K562 (cell line): ENCODE measurements around the gene MCCC1. TPM values are rescaled to one million over a fixed set of nuclear protein-coding genes. Genes with fewer than 3 reads are reported as not detected.

ENCODE experiments used
- ATAC-seq: fragments of 200-7000 bp; cut with Tn5 transposase; 3 replicates; pipeline ENCODE4 v1.9.1; 2020; ENCODE audit warnings: moderate library complexity
- BruUV-seq: library from RNA; stranded (reverse); fragments of 400-500 nt; replicated peaks from 2 replicates; lab custom pipeline; 2021; lab: Mats Ljungman, UMichigan
- CTCF ChIA-PET: fragments of 300-600 bp; formaldehyde crosslinking; extraction: SDS; loops from one replicate; lab custom pipeline; 2021; ENCODE audit warnings: low intra/inter-chr PET ratio; lab: Yijun Ruan, JAX
- POLR2A ChIA-PET: fragments of 300-600, 350-650 bp; sonication (Branson Sonifier 250); formaldehyde crosslinking; extraction: SDS; loops from one replicate; lab custom pipeline; 2021; ENCODE audit warnings: antibody characterized with exemption, inconsistent platforms; lab: Yijun Ruan, JAX
- DNase-seq, 4 experiments: peaks; one replicate each; pipeline versions ENCODE4 v3.0.0 to v3.0.0-alpha.2; 2011 to 2018; ENCODE audit warnings: low spot score in 3 of 4, mixed read lengths in 3 of 4; ENCODE audit errors: extremely low read depth in 1 of 4
- FAIRE-seq: peaks from 2 replicates; lab custom pipeline; 2011; peaks lifted over from hg19 to GRCh38; lab: Jason Lieb, UNC
- H2AFZ ChIP-seq: 2 replicates; pipeline ENCODE4 v1.6.0; 2011; ENCODE audit warnings: low read depth, low read length, control low read depth, inconsistent platforms
- H3K27ac ChIP-seq: fragments of 200-600 bp; 3 replicates; pipeline ENCODE4 v1.8.0; 2011; ENCODE audit warnings: low read depth, mild to moderate bottlenecking, control low read depth, inconsistent platforms, low read length, moderate library complexity, mixed read lengths; ENCODE audit errors: extremely low read depth
- H3K27me3 ChIP-seq, 2 experiments: fragments of 300-600 bp in 1 of 2; 2 replicates in 1 of 2; 3 replicates in 1 of 2; pipeline versions ENCODE4 v1.6.0 to v1.8.0; 2011; ENCODE audit warnings: inconsistent platforms in 2 of 2, low read length in 2 of 2, mild to moderate bottlenecking in 1 of 2, mixed read lengths in 1 of 2, moderate library complexity in 1 of 2; ENCODE audit not compliant: control insufficient read depth in 2 of 2, insufficient read depth in 2 of 2
- H3K36me3 ChIP-seq: fragments of 300-600 bp; 3 replicates; pipeline ENCODE4 v1.8.0; 2011; ENCODE audit warnings: mild to moderate bottlenecking, low read length, inconsistent platforms; ENCODE audit not compliant: control insufficient read depth, insufficient read depth
- H3K4me1 ChIP-seq, 2 experiments: fragments of 200-600 bp in 1 of 2; replicated peaks in 1 of 2; 2 replicates in 1 of 2; 3 replicates in 1 of 2; pipeline versions ENCODE4 v1.5.1 to v1.8.0; 2011; ENCODE audit warnings: inconsistent platforms in 2 of 2, low read length in 2 of 2, mild to moderate bottlenecking in 1 of 2, mixed read lengths in 1 of 2, moderate library complexity in 1 of 2; ENCODE audit not compliant: control insufficient read depth in 2 of 2, insufficient read depth in 2 of 2
- H3K4me2 ChIP-seq: 2 replicates; pipeline ENCODE4 v1.6.1; 2011; ENCODE audit warnings: low read length, control low read depth, inconsistent platforms, mixed read lengths; ENCODE audit not compliant: insufficient read depth
- H3K4me3 ChIP-seq: fragments of 200-600 bp; sonication (generic), shearing (Covaris generic); 2 replicates; pipeline ENCODE4 v1.5.1; 2016; ENCODE audit warnings: control low read depth, inconsistent platforms
- H3K79me2 ChIP-seq: fragments of 200-600 bp; 3 replicates; pipeline ENCODE4 v1.8.0; 2011; ENCODE audit warnings: low read length, inconsistent platforms; ENCODE audit not compliant: control insufficient read depth, insufficient read depth
- H3K9ac ChIP-seq, 2 experiments: 2 replicates each; pipeline versions ENCODE4 v1.6.0 to v1.6.1; 2011; ENCODE audit warnings: low read depth in 2 of 2, low read length in 2 of 2, control low read depth in 1 of 2, inconsistent platforms in 1 of 2, mild to moderate bottlenecking in 1 of 2, mixed read lengths in 1 of 2; ENCODE audit not compliant: insufficient read depth in 1 of 2
- H3K9me1 ChIP-seq: one replicate; pipeline ENCODE4 v1.6.0; 2011; ENCODE audit warnings: inconsistent platforms, mild to moderate bottlenecking, low read length, moderate library complexity; ENCODE audit not compliant: control insufficient read depth, insufficient read depth
- H3K9me3 ChIP-seq: replicated peaks from 2 replicates; pipeline ENCODE4 v1.5.1; 2011; ENCODE audit warnings: low read depth, low read length, inconsistent platforms; ENCODE audit not compliant: control insufficient read depth, insufficient read depth
- H4K20me1 ChIP-seq: replicated peaks from 2 replicates; pipeline ENCODE4 v1.6.1; 2011; ENCODE audit warnings: low read length, inconsistent platforms, mixed read lengths; ENCODE audit not compliant: control insufficient read depth, insufficient read depth
- ELF1 ChIP-seq: fragments of 200-800 bp; sonication (Bioruptor generic); IDR thresholded peaks from 2 replicates; pipeline ENCODE4 v1.6.1; 2016; ENCODE audit warnings: missing genetic modification characterization, missing compliant biosample characterization
- KAT8 ChIP-seq: fragments of 450-650 bp; IDR thresholded peaks from 2 replicates; pipeline ENCODE4 v1.6.1; 2016; ENCODE audit warnings: low read depth, mild to moderate bottlenecking
- MCM5 ChIP-seq: fragments of 450-650 bp; IDR thresholded peaks from 2 replicates; pipeline ENCODE4 v1.6.1; 2016; ENCODE audit warnings: low read depth
- NFYB ChIP-seq: IDR thresholded peaks from 2 replicates; pipeline ENCODE4 v1.6.1; 2011; ENCODE audit warnings: mild to moderate bottlenecking, moderate library complexity; ENCODE audit not compliant: insufficient read length; ENCODE audit errors: extremely low read depth
- ZNF134 ChIP-seq: fragments of 250-450 bp; sonication (Bioruptor Pico); conservative IDR thresholded peaks from 2 replicates; pipeline ENCODE4 v1.4.0; 2020
- ZNF24 ChIP-seq: fragments of 450-650 bp; IDR thresholded peaks from 2 replicates; pipeline ENCODE4 v1.6.1; 2016
- ZNF347 ChIP-seq: fragments of 450-650 bp; formaldehyde crosslinking; IDR thresholded peaks from 2 replicates; pipeline ENCODE4 v1.4.0; 2020; ENCODE audit warnings: low read depth, mild to moderate bottlenecking, moderate library complexity
- ZNF507 ChIP-seq: conservative IDR thresholded peaks from 2 replicates; pipeline ENCODE4 v1.6.1; 2017; ENCODE audit warnings: missing genetic modification characterization, missing compliant biosample characterization
- ZNF778 ChIP-seq: fragments of 450-650 bp; formaldehyde crosslinking; IDR thresholded peaks from 2 replicates; pipeline ENCODE4 v1.4.0; 2020; ENCODE audit warnings: mild to moderate bottlenecking, moderate library complexity
- ZNF780A ChIP-seq: fragments of 250-450 bp; sonication (Bioruptor Pico); IDR thresholded peaks from 2 replicates; pipeline ENCODE4 v1.5.0; 2021; ENCODE audit warnings: mild to moderate bottlenecking
- WGBS: fragments of 100-300 bp; shearing (Covaris generic); methylation state at CpG from one replicate; pipeline ENCODE4 v1.1.6; 2016; ENCODE audit warnings: low coverage, mixed read lengths; ENCODE audit not compliant: insufficient coverage; ENCODE audit errors: missing lambda C conversion rate; 5-methylcytosine and 5-hydroxymethylcytosine counted together
- in situ Hi-C: fragments of 300-500 bp; cut with MboI; formaldehyde crosslinking; loops from 4 replicates; pipeline ENCODE4 v1.15.0; 2018; ENCODE audit warnings: inconsistent platforms, mixed read lengths
- intact Hi-C: fragments of 100-400 bp; cut with micrococcal nuclease; formaldehyde crosslinking; loops from 2 replicates; pipeline ENCODE4 v1.14.2; 2022
- polyA plus RNA-seq, 8 experiments: library from polyadenylated mRNA; depleted of rRNA in 4 of 8; stranded (reverse) in 5 of 8; unstranded in 3 of 8; fragments of >200 nt; fragmentation: Nextera tagmentation in 2 of 8; fragmentation: Illumina TruSeq in 1 of 8; extraction: Ambion mirVana in 2 of 8; extraction: Trizol in 1 of 8; gene quantifications; 2 replicates each; pipeline versions ENCODE4 v1.2.1 to v1.2.3, GENCODE V29; 2011 to 2014; ENCODE audit warnings: inconsistent platforms in 1 of 8, missing spikeins in 1 of 8
- total RNA-seq, 7 experiments: library from RNA; depleted of rRNA in 6 of 7; stranded (reverse); fragments of >200 nt in 6 of 7; fragmentation: Illumina TruSeq in 2 of 7; extraction: Trizol in 2 of 7; gene quantifications; 2 replicates each; pipeline versions ENCODE4 v1.2.1 to v1.2.3, GENCODE V29; 2011 to 2021; ENCODE audit warnings: low replicate concordance in 1 of 7
- TF ChIP-seq, protein P1 (sequence below): sonication (generic); formaldehyde crosslinking; IDR thresholded peaks from 2 replicates; pipeline ENCODE4 v1.8.0; 2022; ENCODE audit warnings: mild to moderate bottlenecking, missing genetic modification reagents
- TF ChIP-seq, protein P2 (sequence below): fragments of 250-450 bp; sonication (Bioruptor Pico); IDR thresholded peaks from 2 replicates; pipeline ENCODE4 v1.8.0; 2022; ENCODE audit warnings: inconsistent platforms
- TF ChIP-seq, protein P3 (sequence below): fragments of 250-450 bp; sonication (Bioruptor Pico); IDR thresholded peaks from 2 replicates; pipeline ENCODE4 v1.5.0; 2022; ENCODE audit warnings: mild to moderate bottlenecking

Gene MCCC1
- total and polyA plus RNA-seq, 9 of the 15 experiments (the other 6 are each of a cell fraction or from before 2014, with no cell fraction given), result 13.7 to 26.9 (median 23.0) TPM

DNA sequence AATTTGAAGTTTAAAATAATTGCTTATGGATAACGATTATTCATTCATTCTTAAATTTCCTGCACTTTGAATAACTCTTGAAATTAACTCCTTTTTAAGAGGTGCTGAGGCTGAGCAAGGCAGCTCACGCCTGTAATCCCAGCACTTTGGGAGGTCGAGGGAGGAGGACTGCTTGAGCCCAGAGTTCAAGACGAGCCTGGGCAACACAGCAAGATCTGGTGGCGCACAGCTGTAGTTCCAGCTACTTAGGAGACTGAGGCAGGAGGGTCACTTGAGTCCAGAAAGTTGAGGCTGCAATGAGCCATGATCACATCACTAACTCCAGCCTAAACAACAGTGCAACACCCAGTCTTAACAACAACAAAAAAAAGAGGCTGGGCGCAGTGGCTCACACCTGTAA lies 126.9 kb downstream of the MCCC1 start:
- Histone ChIP-seq H3K9ac (peak overlapping the region in 1 of 2 experiments; percentile 78; a peak in 1 of 4 replicates), H3K9me1 (peaks cover 5% of the 10 kb centered on the region), H3K4me1 (peaks cover 15 to 53% of the 10 kb centered on the region in 2 experiments), H4K20me1 (0 out of 2 replicates have a peak, but pooled peaks cover 3% of the 10 kb centered on the region), H3K9me3 (no peaks in the 10 kb centered on the region), H3K4me3 (no peak overlapping the region), H3K4me2 (no peak overlapping the region), H3K27ac (no peak overlapping the region), H3K36me3 (peaks cover 4% of the 10 kb centered on the region; the same call in 1 of the 3 replicates), H3K79me2 (peaks cover 99% of the 10 kb centered on the region)
- 60% methylated on average over 6 of the region's 6 CpGs for WGBS
- DNase-seq (no peak), FAIRE-seq (no peak), ATAC-seq (no peak)
- ChIA-PET CTCF (interaction anchor here (0.6 kb wide), 1 partner anchor 250 kb away, joined by 4 read pairs; no protein-coding TSS in a partner anchor), POLR2A (interaction anchor here (1.1 to 1.4 kb wide), 2 partner anchors 10 to 61 kb away, joined by 3 read pairs; no protein-coding TSS in a partner anchor)
- in situ Hi-C loops, result no loop called here
- intact Hi-C loops, result no loop called here
- no TSS peak for BruUV-seq
- TF ChIP-seq, protein P1, sequence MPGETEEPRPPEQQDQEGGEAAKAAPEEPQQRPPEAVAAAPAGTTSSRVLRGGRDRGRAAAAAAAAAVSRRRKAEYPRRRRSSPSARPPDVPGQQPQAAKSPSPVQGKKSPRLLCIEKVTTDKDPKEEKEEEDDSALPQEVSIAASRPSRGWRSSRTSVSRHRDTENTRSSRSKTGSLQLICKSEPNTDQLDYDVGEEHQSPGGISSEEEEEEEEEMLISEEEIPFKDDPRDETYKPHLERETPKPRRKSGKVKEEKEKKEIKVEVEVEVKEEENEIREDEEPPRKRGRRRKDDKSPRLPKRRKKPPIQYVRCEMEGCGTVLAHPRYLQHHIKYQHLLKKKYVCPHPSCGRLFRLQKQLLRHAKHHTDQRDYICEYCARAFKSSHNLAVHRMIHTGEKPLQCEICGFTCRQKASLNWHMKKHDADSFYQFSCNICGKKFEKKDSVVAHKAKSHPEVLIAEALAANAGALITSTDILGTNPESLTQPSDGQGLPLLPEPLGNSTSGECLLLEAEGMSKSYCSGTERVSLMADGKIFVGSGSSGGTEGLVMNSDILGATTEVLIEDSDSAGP, result no peak
- TF ChIP-seq, protein P2, sequence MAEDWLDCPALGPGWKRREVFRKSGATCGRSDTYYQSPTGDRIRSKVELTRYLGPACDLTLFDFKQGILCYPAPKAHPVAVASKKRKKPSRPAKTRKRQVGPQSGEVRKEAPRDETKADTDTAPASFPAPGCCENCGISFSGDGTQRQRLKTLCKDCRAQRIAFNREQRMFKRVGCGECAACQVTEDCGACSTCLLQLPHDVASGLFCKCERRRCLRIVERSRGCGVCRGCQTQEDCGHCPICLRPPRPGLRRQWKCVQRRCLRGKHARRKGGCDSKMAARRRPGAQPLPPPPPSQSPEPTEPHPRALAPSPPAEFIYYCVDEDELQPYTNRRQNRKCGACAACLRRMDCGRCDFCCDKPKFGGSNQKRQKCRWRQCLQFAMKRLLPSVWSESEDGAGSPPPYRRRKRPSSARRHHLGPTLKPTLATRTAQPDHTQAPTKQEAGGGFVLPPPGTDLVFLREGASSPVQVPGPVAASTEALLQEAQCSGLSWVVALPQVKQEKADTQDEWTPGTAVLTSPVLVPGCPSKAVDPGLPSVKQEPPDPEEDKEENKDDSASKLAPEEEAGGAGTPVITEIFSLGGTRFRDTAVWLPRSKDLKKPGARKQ, result no peak
- TF ChIP-seq, protein P3, sequence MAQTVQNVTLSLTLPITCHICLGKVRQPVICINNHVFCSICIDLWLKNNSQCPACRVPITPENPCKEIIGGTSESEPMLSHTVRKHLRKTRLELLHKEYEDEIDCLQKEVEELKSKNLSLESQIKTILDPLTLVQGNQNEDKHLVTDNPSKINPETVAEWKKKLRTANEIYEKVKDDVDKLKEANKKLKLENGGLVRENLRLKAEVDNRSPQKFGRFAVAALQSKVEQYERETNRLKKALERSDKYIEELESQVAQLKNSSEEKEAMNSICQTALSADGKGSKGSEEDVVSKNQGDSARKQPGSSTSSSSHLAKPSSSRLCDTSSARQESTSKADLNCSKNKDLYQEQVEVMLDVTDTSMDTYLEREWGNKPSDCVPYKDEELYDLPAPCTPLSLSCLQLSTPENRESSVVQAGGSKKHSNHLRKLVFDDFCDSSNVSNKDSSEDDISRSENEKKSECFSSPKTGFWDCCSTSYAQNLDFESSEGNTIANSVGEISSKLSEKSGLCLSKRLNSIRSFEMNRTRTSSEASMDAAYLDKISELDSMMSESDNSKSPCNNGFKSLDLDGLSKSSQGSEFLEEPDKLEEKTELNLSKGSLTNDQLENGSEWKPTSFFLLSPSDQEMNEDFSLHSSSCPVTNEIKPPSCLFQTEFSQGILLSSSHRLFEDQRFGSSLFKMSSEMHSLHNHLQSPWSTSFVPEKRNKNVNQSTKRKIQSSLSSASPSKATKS, result no peak
- TF ChIP-seq KAT8, result no peak
- no peak for TF ChIP-seq ZNF507 (tag)
- TF ChIP-seq ELF1 (tag), result no peak
- no peak for TF ChIP-seq ZNF24
- no peak for TF ChIP-seq ZNF134 (CRISPR knock-in tag)
- TF ChIP-seq ZNF347, result no peak
- TF ChIP-seq NFYB, result no peak
- no peak for TF ChIP-seq MCM5
- TF ChIP-seq ZNF780A, result no peak
- no peak for TF ChIP-seq ZNF778 (CRISPR knock-in tag)
- TF ChIP-seq, all 486 proteins: peak for 0
- H2AFZ ChIP-seq, result no peak overlapping the region
- no peaks in the 10 kb centered on the region for H3K27me3 ChIP-seq
